H1 (cell line): ENCODE measurements around the gene CNBD2.
"Not testable (repeated sequence)": the region's sequence is repeated elsewhere in the genome, so short reads cannot be mapped to it uniquely, and the experiment has no call there.

ENCODE experiments used
- CTCF ChIP-seq, 3 experiments: IDR thresholded peaks; 1 replicate in 2 of 3; 2 replicates in 1 of 3; pipeline versions ENCODE4 v1.5.1 to v1.6.1; 2011; ENCODE audit warnings: low read length in 3 of 3, mild to moderate bottlenecking in 3 of 3, inconsistent platforms in 2 of 3, low read depth in 1 of 3, moderate library complexity in 1 of 3; ENCODE audit not compliant: insufficient read depth in 1 of 3; ENCODE audit errors: control extremely low read depth in 1 of 3
- EGR1 ChIP-seq: IDR thresholded peaks from 2 replicates; pipeline ENCODE4 v1.6.1; 2011; ENCODE audit warnings: low read depth, low read length, borderline replicate concordance
- EZH2 ChIP-seq: fragments of 200-600 bp; sonication (generic); IDR thresholded peaks from 2 replicates; pipeline ENCODE4 v1.7.1; 2012; ENCODE audit warnings: low read depth, mild to moderate bottlenecking, moderate library complexity, low read length, inconsistent platforms; ENCODE audit not compliant: severe bottlenecking
- HDAC6 ChIP-seq: IDR thresholded peaks from one replicate; pipeline ENCODE4 v1.7.1; 2012; ENCODE audit warnings: low read depth, mild to moderate bottlenecking, inconsistent platforms, low read length, moderate library complexity
- KDM5A ChIP-seq: fragments of 200-600 bp; IDR thresholded peaks from 2 replicates; pipeline ENCODE4 v1.7.1; 2012; ENCODE audit warnings: mild to moderate bottlenecking, low read length, inconsistent platforms, mixed read lengths
- NRF1 ChIP-seq: IDR thresholded peaks from 2 replicates; pipeline ENCODE4 v1.6.1; 2011; ENCODE audit warnings: mild to moderate bottlenecking, low read depth, low read length, improper control_type of control experiment
- RFX5 ChIP-seq: IDR thresholded peaks from 2 replicates; pipeline ENCODE4 v1.6.1; 2011; ENCODE audit warnings: low read depth, low read length, improper control_type of control experiment, borderline replicate concordance
- SRF ChIP-seq: IDR thresholded peaks from 2 replicates; pipeline ENCODE4 v1.6.1; 2011; ENCODE audit warnings: mild to moderate bottlenecking, low read depth, low read length, moderate library complexity
- SUZ12 ChIP-seq: fragments of 200-600 bp; sonication (generic); IDR thresholded peaks from 2 replicates; pipeline ENCODE4 v1.6.1; 2012; ENCODE audit warnings: mild to moderate bottlenecking, inconsistent platforms, low read length, moderate library complexity, mixed read lengths
- TAF1 ChIP-seq: IDR thresholded peaks from 2 replicates; pipeline ENCODE4 v1.6.1; 2011; ENCODE audit warnings: mild to moderate bottlenecking, low read depth, low read length

DNA sequence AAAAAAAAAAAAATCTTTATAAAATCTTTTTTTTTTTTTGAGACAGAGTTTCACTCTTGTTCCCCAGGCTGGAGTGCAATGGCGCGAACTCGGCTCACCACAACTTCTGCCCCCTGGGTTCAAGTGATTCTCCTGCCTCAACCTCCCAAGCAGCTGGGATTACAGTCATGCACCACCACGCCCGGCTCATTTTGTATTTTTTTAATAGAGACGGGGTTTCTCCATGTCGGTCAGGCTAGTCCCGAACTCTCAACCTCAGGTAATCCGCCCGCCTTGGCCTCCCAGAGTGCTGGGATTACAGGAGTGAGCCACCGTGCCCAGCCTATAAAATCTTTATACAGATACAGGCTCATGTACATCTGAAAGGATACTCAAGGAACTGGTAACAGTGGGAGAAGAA lies 100.1 kb downstream of the CNBD2 start:
- TF ChIP-seq SUZ12; CTCF (IDR thresholded peaks at IDR 0.05; ENCODE audit: control extremely low read depth in 1 of 3, insufficient read depth in 1 of 3, low read depth in 1 of 3, low read length in 3 of 3); SRF; HDAC6; TAF1; EZH2; RFX5; NRF1; EGR1; KDM5A: not testable (repeated sequence)
